ENCODE results near the gene ACTG1. TPM values are rescaled to one million over a fixed set of nuclear protein-coding genes. Genes with fewer than 3 reads are reported as not detected.

The ACTG1 gene
- total and polyA plus RNA-seq, 2 of the 4 experiments (the other 2 are of a cell fraction): 10,907 to 15,732 TPM

GRCh38 chr17:81550285-81550684 is 37.7 kb upstream of the ACTG1 start:
- CTCF ChIA-PET: no interaction called here
- no peak overlapping the region for H4K8ac ChIP-seq (ENCODE audit: low read depth in 2 of 2, low read length in 2 of 2)
- H2BK15ac ChIP-seq (ENCODE audit: low read depth, low read length): no peak overlapping the region
- no peak overlapping the region for H3K14ac ChIP-seq (replicated peaks; ENCODE audit: low read depth, low read length)
- intact Hi-C loops (cut with micrococcal nuclease) (no loop called here), in situ Hi-C loops (cut with MboI; ENCODE audit: low sequenced_read_pairs) (no loop called here), dilution Hi-C loops (cut with HindIII; ENCODE audit: low sequenced_read_pairs, unreplicated experiment) (no loop called here)
- H2AFZ ChIP-seq (replicated peaks; ENCODE audit: low read length, poor library complexity): peak overlapping the region; percentile 11
- peak overlapping the region; percentile 42 for H2AK9ac ChIP-seq (replicated peaks; ENCODE audit: low read depth, low read length, poor library complexity)
- H3K23ac ChIP-seq (ENCODE audit: low read depth, low read length): no peak overlapping the region
- DNase-seq: no peak
- H2AK5ac ChIP-seq (ENCODE audit: low read depth, low read length): no peak overlapping the region
- no peaks in the 10 kb centered on the region for H3K27me3 ChIP-seq (ENCODE audit: control insufficient read depth, insufficient read depth, low read length)
- H3K4me1 ChIP-seq (ENCODE audit: control insufficient read depth, insufficient read depth, low read length): peaks cover 15% of the 10 kb centered on the region
- H4K91ac ChIP-seq (ENCODE audit: insufficient read depth, low read depth, low read length): no peak overlapping the region
- no peak overlapping the region for H2BK120ac ChIP-seq (ENCODE audit: low read depth, low read length)
- POLR2A ChIA-PET (ENCODE audit: unreplicated experiment): no interaction called here
- TF ChIP-seq RCOR1 (IDR thresholded peaks at IDR 0.05; ENCODE audit: insufficient replicate concordance, low read length) (no peak), RFX5 (IDR thresholded peaks at IDR 0.05; ENCODE audit: low read depth, low read length) (no peak), CEBPB (IDR thresholded peaks at IDR 0.05; ENCODE audit: low read depth, low read length) (no peak), NFE2L2 (IDR thresholded peaks at IDR 0.05; ENCODE audit: low read depth, low read length) (no peak), CTCF (conservative IDR thresholded peaks at IDR 0.05; ENCODE audit: low read depth, low read length) (no peak)
- H3K27ac ChIP-seq (ENCODE audit: insufficient read depth, low read length): no peak overlapping the region
- no peak overlapping the region for H3K9ac ChIP-seq (ENCODE audit: low read depth, low read length)
- 95% methylated on average over 4 of the region's 15 CpGs; no CpG with 5 or more reads in 1 of the 2 experiments for WGBS, 2 experiments (ENCODE audit: extremely low coverage in 2 of 2, insufficient read length in 1 of 2)
- no peak overlapping the region for H2BK20ac ChIP-seq (ENCODE audit: low read depth, low read length)
- no peak for ATAC-seq (ENCODE audit: low read depth)
- H3K56ac ChIP-seq (ENCODE audit: extremely low read depth, insufficient read depth, low read length): no peak overlapping the region
- H3K36me3 ChIP-seq (ENCODE audit: control insufficient read depth, insufficient read depth, low read length): peaks cover 40% of the 10 kb centered on the region
- H3K4me2 ChIP-seq (ENCODE audit: low read depth, low read length): no peak overlapping the region
- no TSS peak for BruUV-seq (replicated peaks)
- no peak overlapping the region for H2BK5ac ChIP-seq (ENCODE audit: low read depth, low read length, poor library complexity, severe bottlenecking)
- H3K9me3 ChIP-seq (ENCODE audit: control insufficient read depth, insufficient read depth, low read length): no peaks in the 10 kb centered on the region
- no peak overlapping the region for H3K4me3 ChIP-seq (ENCODE audit: insufficient read depth, low read depth, low read length)
- peaks cover 11% of the 10 kb centered on the region for H3K9me1 ChIP-seq (ENCODE audit: insufficient read depth, low read length)
- no peak overlapping the region for H3K18ac ChIP-seq (ENCODE audit: low read depth, low read length)
- no peak overlapping the region for H3K4ac ChIP-seq (ENCODE audit: low read depth, low read length)
- H3K79me1 ChIP-seq (ENCODE audit: low read depth in 1 of 2, low read length in 2 of 2): peaks cover 17 to 60% of the 10 kb centered on the region in 2 experiments
- no peak overlapping the region for H4K5ac ChIP-seq (ENCODE audit: low read depth, low read length)
- peaks cover 33% of the 10 kb centered on the region for H4K20me1 ChIP-seq (ENCODE audit: insufficient read depth, low read length)
